Neural progenitor cell (in vitro differentiated cells): Measurements from ENCODE around the gene SRRD. TPM values are rescaled to one million over a fixed set of nuclear protein-coding genes. Genes with fewer than 3 reads are reported as not detected.
"Not testable (repeated sequence)": the region's sequence is repeated elsewhere in the genome, so short reads cannot be mapped to it uniquely, and the experiment has no call there.

Experiments
- DNase-seq: peaks from one replicate; pipeline ENCODE4 v3.0.0-alpha.2; 2016; ENCODE audit warnings: low spot score
- H2AFZ ChIP-seq: fragments of 200-600 bp; sonication (generic); replicated peaks from 2 replicates; pipeline ENCODE4 v1.6.1; 2016; ENCODE audit warnings: antibody characterized with exemption
- H3F3A ChIP-seq: fragments of 200-600 bp; sonication (generic); 2 replicates; pipeline ENCODE4 v1.6.1; 2016; ENCODE audit warnings: antibody characterized with exemption, low read depth
- H3K27ac ChIP-seq: fragments of 200-600 bp; sonication (generic); 2 replicates; pipeline ENCODE4 v1.5.1; 2016; ENCODE audit warnings: mild to moderate bottlenecking
- H3K27me3 ChIP-seq: fragments of 200-600 bp; sonication (generic); 2 replicates; pipeline ENCODE4 v1.6.1; 2016; ENCODE audit warnings: mild to moderate bottlenecking, moderate library complexity
- H3K36me3 ChIP-seq: fragments of 200-600 bp; sonication (generic); 2 replicates; pipeline ENCODE4 v1.5.1; 2016
- H3K4me1 ChIP-seq: fragments of 200-600 bp; sonication (generic); 2 replicates; pipeline ENCODE4 v1.6.1; 2016; ENCODE audit warnings: mixed run types
- H3K4me2 ChIP-seq: fragments of 200-600 bp; sonication (generic); 2 replicates; pipeline ENCODE4 v1.6.1; 2016
- H3K4me3 ChIP-seq: fragments of 200-600 bp; sonication (generic); 2 replicates; pipeline ENCODE4 v1.5.1; 2016
- H3K79me2 ChIP-seq: fragments of 200-600 bp; sonication (generic); 2 replicates; pipeline ENCODE4 v1.6.1; 2016; ENCODE audit warnings: low read depth
- H3K9ac ChIP-seq: fragments of 200-600 bp; sonication (generic); 2 replicates; pipeline ENCODE4 v1.6.1; 2016
- H3K9me3 ChIP-seq: fragments of 200-600 bp; sonication (generic); 2 replicates; pipeline ENCODE4 v1.5.1; 2016; ENCODE audit warnings: low read depth
- H4K20me1 ChIP-seq: fragments of 200-600 bp; sonication (generic); 2 replicates; pipeline ENCODE4 v1.6.1; 2016; ENCODE audit warnings: low read depth
- H3K27ac Mint-ChIP-seq: 3 replicates; pipeline ENCODE4 v1.8.0; 2021; ENCODE audit warnings: mixed read lengths
- H3K27me3 Mint-ChIP-seq: 2 replicates; pipeline ENCODE4 v1.8.0; 2022; ENCODE audit warnings: low read depth, mild to moderate bottlenecking, inconsistent platforms, moderate library complexity, mixed read lengths; ENCODE audit not compliant: insufficient read depth
- H3K36me3 Mint-ChIP-seq: 3 replicates; pipeline ENCODE4 v1.8.0; 2021; ENCODE audit warnings: mixed read lengths
- H3K4me1 Mint-ChIP-seq: 3 replicates; pipeline ENCODE4 v1.8.0; 2021; ENCODE audit warnings: mixed read lengths
- H3K4me3 Mint-ChIP-seq: 3 replicates; pipeline ENCODE4 v1.8.0; 2021; ENCODE audit warnings: mild to moderate bottlenecking, moderate library complexity, mixed read lengths
- H3K9me3 Mint-ChIP-seq: 3 replicates; pipeline ENCODE4 v1.8.0; 2020; ENCODE audit warnings: mixed read lengths
- EZH2 ChIP-seq: fragments of 200-600 bp; sonication (generic); IDR thresholded peaks from 2 replicates; pipeline ENCODE4 v1.6.1; 2017; ENCODE audit warnings: antibody characterized with exemption, mild to moderate bottlenecking, moderate library complexity
- EZH2phosphoT487 ChIP-seq: fragments of 200-600 bp; sonication (generic); IDR thresholded peaks from 2 replicates; pipeline ENCODE4 v1.6.1; 2017; ENCODE audit warnings: antibody characterized with exemption
- total RNA-seq: library from RNA; depleted of rRNA; stranded (reverse); fragments of >200 nt; gene quantifications from 2 replicates; pipeline ENCODE4 v1.2.3, GENCODE V29; 2015; ENCODE audit warnings: low replicate concordance
- TF ChIP-seq, protein P1 (sequence below): fragments of 200-600 bp; sonication (generic); IDR thresholded peaks from 2 replicates; pipeline ENCODE4 v1.5.1; 2017; ENCODE audit warnings: antibody characterized with exemption, mild to moderate bottlenecking

Gene SRRD
- total RNA-seq, 1 donor from 2014 or later: 36.0 TPM

DNA sequence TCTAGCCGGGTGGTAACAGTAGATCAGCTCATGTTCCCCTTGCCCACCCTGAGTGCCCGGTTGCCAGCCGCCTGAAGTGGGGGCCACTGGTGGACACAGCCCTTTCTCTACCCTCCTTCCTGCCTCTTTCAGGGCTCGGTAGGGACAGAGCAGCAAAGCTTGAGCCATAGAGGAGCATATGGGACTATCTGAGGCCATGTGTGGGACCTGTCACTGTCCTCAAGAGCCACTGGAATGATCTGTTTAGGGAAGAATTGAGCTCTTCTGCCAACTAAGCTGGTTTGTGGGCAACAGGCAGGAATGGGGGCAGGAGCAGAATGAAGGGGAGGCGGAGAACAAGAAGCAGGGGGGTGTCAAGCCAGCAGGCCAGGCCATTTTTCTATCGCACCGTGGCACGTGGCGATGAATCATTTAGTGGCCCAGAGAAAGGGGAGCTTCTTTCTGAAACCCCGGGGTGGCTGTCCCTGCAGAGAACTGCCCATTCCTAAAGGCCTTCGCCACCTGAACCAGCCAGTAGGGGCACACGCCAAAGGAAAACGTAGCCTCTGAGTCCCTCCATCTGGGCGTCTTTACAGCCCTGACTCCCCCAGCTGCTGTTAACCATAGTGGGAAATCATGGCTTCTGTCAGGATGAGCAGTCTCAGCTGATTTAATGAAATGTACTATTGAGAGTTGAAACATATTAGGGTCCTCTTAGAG lies 45.8 kb upstream of the SRRD start:
- peaks cover 19% of the 10 kb centered on the region for H3K4me1 Mint-ChIP-seq
- H3K4me1 ChIP-seq: no peaks in the 10 kb centered on the region
- H4K20me1 ChIP-seq: peaks cover 26% of the 10 kb centered on the region
- no peak overlapping the region for H3K4me3 Mint-ChIP-seq
- H3K36me3 Mint-ChIP-seq: no peaks in the 10 kb centered on the region
- H3K9ac ChIP-seq: no peak overlapping the region
- H3K9me3 Mint-ChIP-seq: no peaks in the 10 kb centered on the region
- H3K27me3 ChIP-seq: no peaks in the 10 kb centered on the region
- peaks cover 5% of the 10 kb centered on the region for H3K27me3 Mint-ChIP-seq
- DNase-seq: peak; percentile 23
- no peak overlapping the region for H2AFZ ChIP-seq
- H3K79me2 ChIP-seq: no peaks in the 10 kb centered on the region
- H3F3A ChIP-seq: peaks cover under 1% of the 10 kb centered on the region
- no peak overlapping the region for H3K4me3 ChIP-seq
- H3K36me3 ChIP-seq: no peaks in the 10 kb centered on the region
- TF ChIP-seq EZH2: no peak
- TF ChIP-seq EZH2phosphoT487: no peak
- TF ChIP-seq, protein P1, sequence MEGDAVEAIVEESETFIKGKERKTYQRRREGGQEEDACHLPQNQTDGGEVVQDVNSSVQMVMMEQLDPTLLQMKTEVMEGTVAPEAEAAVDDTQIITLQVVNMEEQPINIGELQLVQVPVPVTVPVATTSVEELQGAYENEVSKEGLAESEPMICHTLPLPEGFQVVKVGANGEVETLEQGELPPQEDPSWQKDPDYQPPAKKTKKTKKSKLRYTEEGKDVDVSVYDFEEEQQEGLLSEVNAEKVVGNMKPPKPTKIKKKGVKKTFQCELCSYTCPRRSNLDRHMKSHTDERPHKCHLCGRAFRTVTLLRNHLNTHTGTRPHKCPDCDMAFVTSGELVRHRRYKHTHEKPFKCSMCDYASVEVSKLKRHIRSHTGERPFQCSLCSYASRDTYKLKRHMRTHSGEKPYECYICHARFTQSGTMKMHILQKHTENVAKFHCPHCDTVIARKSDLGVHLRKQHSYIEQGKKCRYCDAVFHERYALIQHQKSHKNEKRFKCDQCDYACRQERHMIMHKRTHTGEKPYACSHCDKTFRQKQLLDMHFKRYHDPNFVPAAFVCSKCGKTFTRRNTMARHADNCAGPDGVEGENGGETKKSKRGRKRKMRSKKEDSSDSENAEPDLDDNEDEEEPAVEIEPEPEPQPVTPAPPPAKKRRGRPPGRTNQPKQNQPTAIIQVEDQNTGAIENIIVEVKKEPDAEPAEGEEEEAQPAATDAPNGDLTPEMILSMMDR: peak; percentile 8
- peak overlapping the region; percentile 70 for H3K27ac Mint-ChIP-seq
- H3K9me3 ChIP-seq: no peaks in the 10 kb centered on the region
- H3K4me2 ChIP-seq: no peak overlapping the region
- H3K27ac ChIP-seq: no peak overlapping the region

DNA sequence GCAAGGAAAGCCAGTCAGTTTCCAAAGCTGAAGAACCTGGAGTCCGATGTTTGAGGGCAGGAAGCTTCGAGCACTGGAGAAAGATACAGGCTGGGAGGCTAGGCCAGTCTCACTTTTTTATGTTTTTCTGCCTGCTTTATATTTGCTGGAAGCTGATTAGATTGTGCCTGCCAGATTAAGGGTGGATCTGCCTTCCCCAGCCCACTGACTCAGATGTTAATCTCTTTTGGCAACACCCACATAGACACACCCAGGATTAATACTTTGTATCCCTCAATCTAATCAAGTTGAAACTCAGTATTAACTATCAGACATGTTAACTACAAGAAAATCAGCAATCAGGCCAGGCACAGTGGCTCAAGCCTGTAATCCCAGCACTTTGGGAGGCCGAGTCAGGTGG lies 44.9 kb upstream of the SRRD start:
- H3K4me1 Mint-ChIP-seq: peaks cover 17% of the 10 kb centered on the region
- peak overlapping the region; percentile 82 for H3K27ac Mint-ChIP-seq
- H3K79me2 ChIP-seq, H3K4me2 ChIP-seq, H3K36me3 Mint-ChIP-seq, H3K27ac ChIP-seq, H3K27me3 Mint-ChIP-seq, H3K9me3 Mint-ChIP-seq, H3K36me3 ChIP-seq, H3K4me1 ChIP-seq, H2AFZ ChIP-seq, H3K9ac ChIP-seq, H3K27me3 ChIP-seq, H3F3A ChIP-seq, H3K9me3 ChIP-seq, DNase-seq, H3K4me3 ChIP-seq: not testable (repeated sequence)
- H4K20me1 ChIP-seq: peaks cover 26% of the 10 kb centered on the region
- peak overlapping the region; percentile 48 for H3K4me3 Mint-ChIP-seq

DNA sequence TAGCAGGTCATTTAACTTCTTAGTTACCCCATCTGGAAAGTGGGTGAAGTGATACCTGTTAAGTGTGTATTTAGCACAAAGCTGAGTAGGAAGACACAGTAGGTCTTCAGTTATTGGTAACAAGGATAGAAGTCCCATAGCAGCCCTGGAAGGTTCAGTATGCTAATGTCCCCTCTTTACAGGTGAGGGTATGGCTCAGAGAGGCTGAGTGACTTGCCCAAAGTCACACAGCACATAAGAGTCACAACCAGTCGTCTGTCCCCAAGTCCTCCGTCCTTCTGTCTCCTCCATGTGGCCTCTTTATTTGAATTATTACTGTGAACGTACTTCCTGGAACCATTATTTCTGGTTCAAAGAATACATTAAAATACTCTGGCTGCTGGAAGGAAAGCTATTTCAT lies 44.1 kb upstream of the SRRD start:
- TF ChIP-seq EZH2phosphoT487: no peak
- TF ChIP-seq EZH2: no peak
- TF ChIP-seq, protein P1: no peak
- H3K9me3 ChIP-seq: no peaks in the 10 kb centered on the region
- H4K20me1 ChIP-seq: peaks cover 26% of the 10 kb centered on the region
- H2AFZ ChIP-seq: no peak overlapping the region
- peaks cover 2% of the 10 kb centered on the region for H3K36me3 Mint-ChIP-seq
- no peaks in the 10 kb centered on the region for H3K79me2 ChIP-seq
- H3K4me3 Mint-ChIP-seq: no peak overlapping the region
- no peak for DNase-seq
- H3K4me2 ChIP-seq: no peak overlapping the region
- no peak overlapping the region for H3K4me3 ChIP-seq
- peaks cover 5% of the 10 kb centered on the region for H3K27me3 Mint-ChIP-seq
- no peak overlapping the region for H3K27ac ChIP-seq
- no peaks in the 10 kb centered on the region for H3F3A ChIP-seq
- H3K4me1 Mint-ChIP-seq: peaks cover 17% of the 10 kb centered on the region
- no peaks in the 10 kb centered on the region for H3K4me1 ChIP-seq
- H3K9ac ChIP-seq: no peak overlapping the region
- H3K9me3 Mint-ChIP-seq: no peaks in the 10 kb centered on the region
- no peak overlapping the region for H3K27ac Mint-ChIP-seq
- no peaks in the 10 kb centered on the region for H3K27me3 ChIP-seq
- no peaks in the 10 kb centered on the region for H3K36me3 ChIP-seq

DNA sequence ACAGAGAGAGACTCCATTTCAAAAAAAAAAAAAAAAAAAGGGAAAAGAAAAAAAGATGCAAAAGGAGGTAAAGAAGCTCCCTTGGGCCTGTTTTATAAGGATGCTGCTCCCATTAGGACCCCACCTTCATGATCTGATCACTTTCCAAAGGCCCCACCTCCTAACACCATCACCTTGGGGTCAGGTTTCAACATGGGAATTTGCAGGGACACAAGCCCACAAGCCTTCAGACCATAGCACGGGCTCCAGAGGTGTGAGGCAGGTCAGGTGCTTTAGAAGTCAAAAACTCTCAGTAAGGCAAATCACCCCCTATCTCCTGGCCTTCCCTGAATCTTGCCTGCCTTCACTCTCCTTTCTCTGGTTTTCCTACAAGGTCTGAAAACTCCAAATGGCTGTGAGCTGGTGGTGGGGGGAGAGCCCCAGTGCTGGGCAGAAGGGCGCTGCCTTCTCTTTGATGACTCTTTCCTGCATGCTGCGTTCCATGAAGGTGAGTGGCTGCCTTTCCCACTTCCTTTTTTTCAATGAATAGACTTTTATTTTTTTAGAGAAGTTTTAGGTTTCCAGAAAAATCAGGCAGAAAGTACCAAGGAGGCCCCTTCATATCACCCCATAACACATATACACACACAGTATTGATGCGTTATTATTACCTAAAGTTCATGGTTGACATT lies 41.5 kb upstream of the SRRD start:
- DNase-seq: no peak
- Histone ChIP-seq H3K36me3 (no peaks in the 10 kb centered on the region), H3K9me3 (no peaks in the 10 kb centered on the region), H4K20me1 (peaks cover 14% of the 10 kb centered on the region), H3K79me2 (no peaks in the 10 kb centered on the region), H3F3A (no peaks in the 10 kb centered on the region), H3K4me1 (no peaks in the 10 kb centered on the region), H2AFZ (no peak overlapping the region), H3K27ac (no peak overlapping the region), H3K27me3 (no peaks in the 10 kb centered on the region), H3K4me2 (no peak overlapping the region), H3K4me3 (no peak overlapping the region), H3K9ac (no peak overlapping the region)
- Mint-ChIP-seq H3K4me1 (peaks cover 9% of the 10 kb centered on the region), H3K36me3 (peaks cover 5% of the 10 kb centered on the region), H3K27ac (no peak overlapping the region), H3K27me3 (peaks cover 2% of the 10 kb centered on the region), H3K9me3 (no peaks in the 10 kb centered on the region), H3K4me3 (no peak overlapping the region)
- TF ChIP-seq, protein P1: no peak
- TF ChIP-seq EZH2phosphoT487 (no peak), EZH2 (no peak)
